ENCODE data around the gene PTPRG.

Gene PTPRG

GRCh38 chr3:61967019-61967418 is 405.6 kb downstream of the PTPRG start:
- DNase-seq (ENCODE audit: low read depth), result no peak

- DNase-seq (ENCODE audit: low read depth), result no peak
These were observed 406.6 kb downstream of the PTPRG start for GRCh38 chr3:61967937-61968336.

GRCh38 chr3:61974662-61975061 is 413.3 kb downstream of the PTPRG start:
- DNase-seq (ENCODE audit: low read depth), result no peak

- no peak for DNase-seq (ENCODE audit: low read depth)
These were observed 413.8 kb downstream of the PTPRG start for GRCh38 chr3:61975199-61975598.

- no peak for DNase-seq (ENCODE audit: low read depth)
These were observed 414.6 kb downstream of the PTPRG start for GRCh38 chr3:61975936-61976335.

GRCh38 chr3:61978460-61979419 is 417.4 kb downstream of the PTPRG start:
- no peak for DNase-seq (ENCODE audit: low read depth)

GRCh38 chr3:61979638-61980037 is 418.3 kb downstream of the PTPRG start:
- no peak for DNase-seq (ENCODE audit: low read depth)

GRCh38 chr3:61980041-61980440 is 418.7 kb downstream of the PTPRG start:
- no peak for DNase-seq (ENCODE audit: low read depth)

GRCh38 chr3:61981060-61981459 is 419.7 kb downstream of the PTPRG start:
- no peak for DNase-seq (ENCODE audit: low read depth)

- DNase-seq (ENCODE audit: low read depth), result no peak
These were observed 422.1 kb downstream of the PTPRG start for GRCh38 chr3:61983479-61983878.

GRCh38 chr3:61985020-61985419 is 423.6 kb downstream of the PTPRG start:
- no peak for DNase-seq (ENCODE audit: low read depth)

- no peak for DNase-seq (ENCODE audit: low read depth)
These were observed 425.1 kb downstream of the PTPRG start for GRCh38 chr3:61986473-61986872.

GRCh38 chr3:61989681-61990080 is 428.3 kb downstream of the PTPRG start:
- no peak for DNase-seq (ENCODE audit: low read depth)

GRCh38 chr3:61990327-61991027 is 429.1 kb downstream of the PTPRG start:
- DNase-seq (ENCODE audit: low read depth), result no peak

GRCh38 chr3:61991706-61992105 is 430.3 kb downstream of the PTPRG start:
- DNase-seq (ENCODE audit: low read depth), result no peak

- no peak for DNase-seq (ENCODE audit: low read depth)
These were observed 435.0 kb downstream of the PTPRG start for GRCh38 chr3:61996366-61996765.

GRCh38 chr3:61997101-61997500 is 435.7 kb downstream of the PTPRG start:
- DNase-seq (ENCODE audit: low read depth), result no peak

- no peak for DNase-seq (ENCODE audit: low read depth)
These were observed 442.5 kb downstream of the PTPRG start for GRCh38 chr3:62003835-62004234.

- no peak for DNase-seq (ENCODE audit: low read depth)
These were observed 445.7 kb downstream of the PTPRG start for GRCh38 chr3:62007036-62007435.

GRCh38 chr3:62010989-62011388 is 449.6 kb downstream of the PTPRG start:
- DNase-seq (ENCODE audit: low read depth), result no peak

GRCh38 chr3:62011666-62012065 is 450.3 kb downstream of the PTPRG start:
- no peak for DNase-seq (ENCODE audit: low read depth)

- DNase-seq (ENCODE audit: low read depth), result no peak
These were observed 452.6 kb downstream of the PTPRG start for GRCh38 chr3:62013951-62014350.

GRCh38 chr3:62015111-62015510 is 453.7 kb downstream of the PTPRG start:
- no peak for DNase-seq (ENCODE audit: low read depth)
